SU-DHL-6 (cell line): ENCODE results near the gene FBLN7.

ENCODE experiments used
- CTCF ChIP-seq: fragments of 200-600 bp; sonication (generic); IDR thresholded peaks from one replicate; pipeline ENCODE4 v1.5.1; 2017; ENCODE audit warnings: antibody characterized with exemption, mild to moderate bottlenecking, low read length, moderate library complexity; ENCODE audit not compliant: insufficient read depth, poor library complexity, severe bottlenecking
- EZH2phosphoT487 ChIP-seq: fragments of 200-600 bp; sonication (generic), shearing (Covaris generic); conservative IDR thresholded peaks from 2 replicates; pipeline ENCODE4 v1.6.1; 2018; ENCODE audit warnings: mild to moderate bottlenecking, antibody characterized with exemption, low read length, moderate library complexity, mixed read lengths

- TF ChIP-seq CTCF, result no peak
- TF ChIP-seq EZH2phosphoT487, result no peak
These were observed 37.9 kb downstream of the FBLN7 start for GRCh38 chr2:112175958-112176573.
